ENCODE measurements around the gene VASN.

- no peak for TF ChIP-seq CTCF (IDR thresholded peaks at IDR 0.05; ENCODE audit: low read depth, low read length, poor library complexity, severe bottlenecking)
- no peak for TF ChIP-seq EZH2phosphoT487 (IDR thresholded peaks at IDR 0.05; ENCODE audit: borderline replicate concordance, low read length)
Measured at GRCh38 chr16:4420505-4421105, 49.0 kb downstream of the VASN start.

Data from DOHH2 (cell line).